Central memory CD8-positive, alpha-beta T cell (primary cell): ENCODE results near the gene NEK6.

Source experiments
- ATAC-seq: fragments of 150-1000 bp; cut with Tn5 transposase; replicated peaks from 2 replicates; pipeline ENCODE4 v1.10.0; 2022; ENCODE audit warnings: mild to moderate bottlenecking, moderate FRiP score, moderate number of reproducible peaks; ENCODE audit not compliant: poor library complexity, severe bottlenecking; ENCODE audit errors: extremely low read depth
- DNase-seq, 2 donors: peaks; one replicate each; pipeline ENCODE4 v3.0.0; 2021; ENCODE audit warnings: low spot score in 2 of 2
- H3K27ac Mint-ChIP-seq: one replicate; pipeline ENCODE4 v1.8.0; 2022; ENCODE audit warnings: low read depth, mild to moderate bottlenecking, moderate library complexity, mixed read lengths
- H3K27me3 Mint-ChIP-seq: one replicate; pipeline ENCODE4 v1.8.0; 2022; ENCODE audit warnings: mixed read lengths
- H3K36me3 Mint-ChIP-seq: one replicate; pipeline ENCODE4 v1.8.0; 2022; ENCODE audit warnings: mild to moderate bottlenecking, moderate library complexity, mixed read lengths; ENCODE audit not compliant: insufficient read depth
- H3K4me1 Mint-ChIP-seq: one replicate; pipeline ENCODE4 v1.8.0; 2022; ENCODE audit warnings: mixed read lengths
- H3K4me3 Mint-ChIP-seq: one replicate; pipeline ENCODE4 v1.8.0; 2022; ENCODE audit warnings: mild to moderate bottlenecking, moderate library complexity, mixed read lengths
- H3K9me3 Mint-ChIP-seq: one replicate; pipeline ENCODE4 v1.8.0; 2022; ENCODE audit warnings: mixed read lengths

NEK6 gene

GRCh38 chr9:124290743-124291554, 33.2 kb downstream of the NEK6 start:
- Mint-ChIP-seq H3K27ac (no peak overlapping the region), H3K36me3 (peaks cover 3% of the 10 kb centered on the region), H3K27me3 (no peaks in the 10 kb centered on the region), H3K4me3 (no peak overlapping the region), H3K9me3 (no peaks in the 10 kb centered on the region), H3K4me1 (peaks cover 42% of the 10 kb centered on the region)
- no peak for DNase-seq
- ATAC-seq: no peak

DNA sequence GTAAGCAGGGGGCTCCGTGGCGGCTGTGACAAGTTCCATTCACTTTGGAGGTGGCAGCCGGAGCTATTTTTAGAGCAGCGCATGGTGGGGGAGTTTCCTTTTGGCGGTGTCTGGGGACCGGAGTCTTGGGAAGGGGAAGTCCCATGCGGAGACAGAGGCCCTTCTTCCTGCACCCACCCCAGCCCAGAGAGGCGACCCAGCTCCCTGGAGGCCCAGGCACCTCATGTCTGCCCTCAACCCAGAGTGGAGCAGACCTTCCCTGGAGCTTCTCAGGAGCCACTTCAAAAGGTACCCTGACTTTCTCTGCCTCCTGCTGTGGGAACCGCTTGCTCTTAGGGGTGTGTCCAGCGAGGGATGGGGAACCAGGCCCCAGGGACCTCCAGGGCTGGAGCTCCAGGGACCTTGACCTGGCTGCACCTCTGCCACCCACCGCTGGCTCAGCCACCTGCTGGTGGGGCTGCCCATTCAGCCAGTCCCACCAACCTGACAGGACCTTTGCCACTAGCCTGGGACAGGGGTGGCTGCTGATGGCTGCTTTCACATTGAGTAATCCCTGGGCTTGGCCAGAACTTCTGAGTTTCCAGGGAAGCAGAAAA, 34.1 kb downstream of the NEK6 start:
- H3K27me3 Mint-ChIP-seq: no peaks in the 10 kb centered on the region
- H3K36me3 Mint-ChIP-seq: peaks cover 1% of the 10 kb centered on the region
- peak overlapping the region; percentile 26 for H3K27ac Mint-ChIP-seq
- no peak overlapping the region for H3K4me3 Mint-ChIP-seq
- DNase-seq (no peak), ATAC-seq (peak; percentile 48)
- H3K4me1 Mint-ChIP-seq: peaks cover 33% of the 10 kb centered on the region
- H3K9me3 Mint-ChIP-seq: no peaks in the 10 kb centered on the region

DNA sequence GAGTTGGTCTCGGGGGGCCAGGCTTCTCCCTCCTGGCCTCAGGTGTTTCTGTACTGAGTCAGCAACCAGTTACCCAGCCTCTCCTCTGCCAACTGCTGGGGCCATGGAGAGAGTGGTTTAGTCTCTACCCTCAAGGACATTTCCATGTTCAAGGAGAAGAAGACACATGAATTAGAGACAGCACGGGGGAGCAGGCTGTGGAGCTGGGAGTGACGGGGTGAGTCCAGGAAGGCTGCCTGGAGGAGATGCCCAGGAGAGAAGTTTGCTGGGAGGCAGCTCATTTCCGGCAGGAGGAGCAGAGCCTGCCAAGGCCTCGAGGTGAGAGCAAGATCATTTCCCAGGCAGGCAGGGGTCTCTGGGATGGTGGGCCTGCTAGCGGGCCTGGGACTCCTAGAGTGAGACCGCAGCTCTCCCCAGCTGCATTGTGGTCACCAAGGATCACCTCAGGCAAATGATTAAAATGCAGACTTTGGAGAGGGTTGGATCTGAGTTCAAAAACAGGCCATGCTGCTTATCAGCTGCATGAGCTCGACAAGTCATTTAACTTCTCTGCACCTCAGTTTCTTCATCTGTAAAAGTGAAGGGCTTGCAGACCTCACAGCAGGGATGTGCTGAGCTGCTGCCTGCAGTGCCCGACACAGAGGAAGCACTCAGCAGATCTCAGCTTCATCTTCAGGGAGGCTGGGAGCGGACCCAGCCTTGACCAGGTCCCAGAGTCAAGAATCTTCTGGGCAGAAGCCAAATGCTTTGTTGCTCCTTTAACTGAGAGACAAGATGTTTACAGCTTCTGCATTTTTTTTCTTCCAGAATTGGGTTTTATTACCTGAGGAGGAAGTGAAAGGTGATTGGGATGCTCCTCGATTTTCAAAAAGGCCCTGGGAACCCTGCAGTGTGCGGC, 35.2 kb downstream of the NEK6 start:
- no peaks in the 10 kb centered on the region for H3K9me3 Mint-ChIP-seq
- peaks cover 3% of the 10 kb centered on the region for H3K36me3 Mint-ChIP-seq
- H3K27ac Mint-ChIP-seq: peak overlapping the region; percentile 26
- DNase-seq (no peak), ATAC-seq (no peak)
- H3K27me3 Mint-ChIP-seq: no peaks in the 10 kb centered on the region
- peaks cover 31% of the 10 kb centered on the region for H3K4me1 Mint-ChIP-seq
- no peak overlapping the region for H3K4me3 Mint-ChIP-seq

DNA sequence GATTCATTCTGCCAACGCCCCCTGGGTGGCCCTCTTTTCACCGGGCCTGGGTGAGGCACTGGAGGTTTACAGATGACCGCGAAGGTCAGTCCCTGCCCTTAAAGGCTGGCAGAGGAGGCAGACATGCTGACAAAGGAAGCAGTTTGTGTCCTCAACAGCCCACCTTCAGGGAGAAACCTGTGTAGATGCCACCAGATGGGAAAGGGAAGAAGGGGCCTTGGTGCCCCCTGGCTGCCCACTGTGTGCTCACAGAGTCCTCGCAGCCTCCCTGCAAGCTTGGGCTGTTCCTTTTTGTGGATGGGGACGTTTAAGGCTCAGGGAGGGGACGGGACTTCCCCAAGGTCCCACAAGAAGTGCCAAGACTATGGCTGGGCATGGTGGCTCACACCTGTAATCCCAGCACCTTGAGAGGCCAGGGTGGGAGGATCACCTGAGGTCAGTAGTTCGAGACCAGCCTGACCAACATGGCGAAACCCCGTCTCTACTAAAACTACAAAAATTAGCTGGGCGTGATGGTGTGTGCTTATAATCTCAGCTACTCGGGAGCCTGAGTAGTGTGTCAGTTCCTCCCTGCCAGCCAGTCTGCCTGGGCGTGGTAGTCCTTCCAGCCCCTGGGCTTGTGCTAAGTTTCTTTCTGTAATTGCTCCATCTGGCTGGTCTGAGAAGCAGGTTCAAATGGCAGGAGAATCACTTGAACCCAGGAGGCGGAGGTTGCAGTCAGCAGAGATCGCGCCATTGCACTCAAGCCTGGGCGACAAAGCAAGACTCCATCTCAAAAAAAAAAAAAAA, 36.2 kb downstream of the NEK6 start:
- peaks cover 3% of the 10 kb centered on the region for H3K36me3 Mint-ChIP-seq
- H3K4me3 Mint-ChIP-seq: no peak overlapping the region
- no peak for ATAC-seq
- peaks cover 31% of the 10 kb centered on the region for H3K4me1 Mint-ChIP-seq
- no peak for DNase-seq
- no peaks in the 10 kb centered on the region for H3K27me3 Mint-ChIP-seq
- no peaks in the 10 kb centered on the region for H3K9me3 Mint-ChIP-seq
- H3K27ac Mint-ChIP-seq: no peak overlapping the region

- no peak overlapping the region for H3K4me3 Mint-ChIP-seq
- peaks cover 3% of the 10 kb centered on the region for H3K36me3 Mint-ChIP-seq
- no peaks in the 10 kb centered on the region for H3K9me3 Mint-ChIP-seq
- H3K27ac Mint-ChIP-seq: no peak overlapping the region
- peaks cover 37% of the 10 kb centered on the region for H3K4me1 Mint-ChIP-seq
- ATAC-seq (no peak), DNase-seq (no peak)
- no peaks in the 10 kb centered on the region for H3K27me3 Mint-ChIP-seq
Measured at GRCh38 chr9:124295159-124295794, 37.5 kb downstream of the NEK6 start.

GRCh38 chr9:124296094-124296493, 38.3 kb downstream of the NEK6 start:
- Mint-ChIP-seq H3K4me1 (peaks cover 32% of the 10 kb centered on the region), H3K36me3 (peaks cover 2% of the 10 kb centered on the region), H3K27me3 (no peaks in the 10 kb centered on the region), H3K27ac (no peak overlapping the region), H3K4me3 (no peak overlapping the region), H3K9me3 (no peaks in the 10 kb centered on the region)
- DNase-seq: no peak
- ATAC-seq: no peak

- Mint-ChIP-seq H3K4me1 (peaks cover 30% of the 10 kb centered on the region), H3K27ac (no peak overlapping the region), H3K36me3 (peaks cover 2% of the 10 kb centered on the region), H3K27me3 (no peaks in the 10 kb centered on the region), H3K9me3 (no peaks in the 10 kb centered on the region), H3K4me3 (no peak overlapping the region)
- no peak for DNase-seq
- ATAC-seq: no peak
Measured at GRCh38 chr9:124296796-124297550, 39.2 kb downstream of the NEK6 start.

DNA sequence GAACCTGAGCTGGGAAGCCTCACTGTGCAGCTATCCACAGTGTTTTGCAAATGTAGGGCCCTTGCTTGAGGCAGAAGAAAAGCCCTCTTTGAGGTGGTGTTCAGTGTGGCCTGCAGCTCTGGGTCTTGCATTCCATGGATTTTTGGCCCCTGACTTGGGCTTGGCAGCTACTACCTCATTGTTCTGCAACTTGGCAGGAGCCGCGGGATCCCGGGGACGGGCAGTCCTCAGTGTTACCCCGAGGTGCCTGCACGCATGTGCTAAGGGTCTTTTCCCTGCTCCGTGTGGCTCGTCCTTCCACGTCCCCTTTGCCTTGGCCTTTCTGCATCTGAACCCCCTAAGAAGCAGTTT, 39.8 kb downstream of the NEK6 start:
- H3K4me1 Mint-ChIP-seq: peaks cover 27% of the 10 kb centered on the region
- H3K4me3 Mint-ChIP-seq: no peak overlapping the region
- DNase-seq (no peak), ATAC-seq (no peak)
- H3K9me3 Mint-ChIP-seq: no peaks in the 10 kb centered on the region
- no peak overlapping the region for H3K27ac Mint-ChIP-seq
- H3K27me3 Mint-ChIP-seq: no peaks in the 10 kb centered on the region
- H3K36me3 Mint-ChIP-seq: peaks cover 2% of the 10 kb centered on the region

GRCh38 chr9:124297915-124298645, 40.3 kb downstream of the NEK6 start:
- Mint-ChIP-seq H3K4me1 (peaks cover 23% of the 10 kb centered on the region), H3K36me3 (peaks cover 2% of the 10 kb centered on the region), H3K27ac (no peak overlapping the region), H3K4me3 (no peak overlapping the region), H3K27me3 (no peaks in the 10 kb centered on the region), H3K9me3 (no peaks in the 10 kb centered on the region)
- no peak for DNase-seq
- no peak for ATAC-seq

GRCh38 chr9:124298646-124299235, 41.0 kb downstream of the NEK6 start:
- peak overlapping the region; percentile 57 for H3K27ac Mint-ChIP-seq
- no peak for DNase-seq
- H3K4me1 Mint-ChIP-seq: peaks cover 29% of the 10 kb centered on the region
- H3K27me3 Mint-ChIP-seq: no peaks in the 10 kb centered on the region
- no peak overlapping the region for H3K4me3 Mint-ChIP-seq
- no peaks in the 10 kb centered on the region for H3K9me3 Mint-ChIP-seq
- peaks cover 4% of the 10 kb centered on the region for H3K36me3 Mint-ChIP-seq
- no peak for ATAC-seq
